ENCODE data around the gene COL6A5. TPM values are rescaled to one million over a fixed set of nuclear protein-coding genes. Genes with fewer than 3 reads are reported as not detected.

COL6A5 gene
- total and polyA plus RNA-seq, 9 of the 15 experiments (the other 6 are each of a cell fraction or from before 2014, with no cell fraction given) = 1.5 to 9.7 (median 5.6) TPM

- TF ChIP-seq ZNF316 (IDR thresholded peaks at IDR 0.05) (peak; percentile 85), TAL1 (IDR thresholded peaks at IDR 0.05) (no peak), C11orf30 (IDR thresholded peaks at IDR 0.05; ENCODE audit: low read depth) (peak; percentile 76), RBM22 (IDR thresholded peaks at IDR 0.05; ENCODE audit: low read depth, low read length, poor library complexity, severe bottlenecking) (no peak), ZNF589 (CRISPR knock-in tag; IDR thresholded peaks at IDR 0.05; ENCODE audit: low read depth) (no peak)
These were observed 35.4 kb upstream of the COL6A5 start (continued) for GRCh38 chr3:130310109-130310508.

DNA sequence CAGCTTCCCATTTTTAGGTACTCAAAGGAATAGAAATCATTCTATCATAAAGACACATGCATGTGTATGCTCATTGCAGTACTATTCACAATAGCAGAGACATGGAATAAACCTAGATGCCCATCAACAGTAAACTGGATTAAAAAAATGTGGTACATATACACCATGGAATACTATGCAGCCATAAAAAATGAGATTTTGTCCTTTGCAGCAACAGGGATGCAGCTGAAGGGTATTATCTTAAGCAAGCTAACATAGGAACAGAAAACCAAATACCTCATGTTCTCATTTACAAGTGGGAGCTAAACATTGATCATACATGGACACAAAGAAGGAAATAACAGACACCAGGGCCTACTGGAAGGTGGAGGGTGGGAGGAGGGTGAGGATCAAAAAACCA, 33.1 kb upstream of the COL6A5 start:
- no peaks in the 10 kb centered on the region for H3K9me1 ChIP-seq (ENCODE audit: control insufficient read depth, insufficient read depth, low read length)
- ChIA-PET POLR2A (no interaction called here), CTCF (ENCODE audit: low intra/inter-chr PET ratio) (no interaction called here)
- H3K4me2 ChIP-seq (ENCODE audit: insufficient read depth, low read length) = no peak overlapping the region
- H3K4me1 ChIP-seq (replicated peaks in 1 of 2; ENCODE audit: control insufficient read depth in 2 of 2, insufficient read depth in 2 of 2, low read length in 2 of 2) = no peaks in the 10 kb centered on the region
- in situ Hi-C loops (cut with MboI) (no loop called here), intact Hi-C loops (cut with micrococcal nuclease) (no loop called here)
- BruUV-seq (replicated peaks) = no TSS peak
- ATAC-seq (no peak), FAIRE-seq (no peak), DNase-seq (ENCODE audit: extremely low read depth in 1 of 4, low spot score in 3 of 4) (no peak)
- TF ChIP-seq ZNF431 (CRISPR knock-in tag; IDR thresholded peaks at IDR 0.05) (no peak), BCOR (IDR thresholded peaks at IDR 0.05) (peak; percentile 53), BMI1 (IDR thresholded peaks at IDR 0.05; ENCODE audit: low read length) (no peak), CREM (IDR thresholded peaks at IDR 0.05; ENCODE audit: low read depth) (no peak), ZNF146 (CRISPR knock-in tag; IDR thresholded peaks at IDR 0.05; ENCODE audit: unreplicated experiment) (peak; percentile 91), RBM25 (IDR thresholded peaks at IDR 0.05; ENCODE audit: low read depth, low read length, severe bottlenecking) (peak; percentile 68)
- no peaks in the 10 kb centered on the region for H3K36me3 ChIP-seq (ENCODE audit: control insufficient read depth, insufficient read depth, low read length)
- no peak overlapping the region for H2AFZ ChIP-seq (ENCODE audit: low read depth, low read length)
- H3K79me2 ChIP-seq (ENCODE audit: control insufficient read depth, insufficient read depth, low read length) = no peaks in the 10 kb centered on the region
- no peak overlapping the region for H3K4me3 ChIP-seq
- H3K9me3 ChIP-seq (replicated peaks; ENCODE audit: control insufficient read depth, insufficient read depth, low read depth, low read length) = no peaks in the 10 kb centered on the region
- no peaks in the 10 kb centered on the region for H4K20me1 ChIP-seq (replicated peaks; ENCODE audit: control insufficient read depth, insufficient read depth, low read length)
- no peak overlapping the region for H3K9ac ChIP-seq (ENCODE audit: insufficient read depth in 1 of 2, low read depth in 2 of 2, low read length in 2 of 2)
- no peak overlapping the region for H3K27ac ChIP-seq (ENCODE audit: extremely low read depth, low read depth, low read length)
- H3K27me3 ChIP-seq (ENCODE audit: control insufficient read depth in 2 of 2, insufficient read depth in 2 of 2, low read length in 2 of 2) = no peaks in the 10 kb centered on the region

Data from K562 (cell line).